Esophagus squamous epithelium (tissue), 4 donors: Measurements from ENCODE around the gene PKP3.

Experiments used
- CTCF ChIP-seq, 6 experiments: fragments of 450-650 bp in 4 of 6; fragments of 200-600 bp in 2 of 6; sonication (generic) in 2 of 6; IDR thresholded peaks; one replicate each; pipeline ENCODE4 v1.5.1; 2016 to 2019; ENCODE audit warnings: antibody characterized with exemption in 6 of 6, mild to moderate bottlenecking in 4 of 6, moderate library complexity in 4 of 6
- POLR2A ChIP-seq, 4 donors: fragments of 450-650 bp; IDR thresholded peaks; one replicate each; pipeline ENCODE4 v1.6.1; 2017; ENCODE audit warnings: antibody characterized with exemption in 4 of 4, mild to moderate bottlenecking in 4 of 4, moderate library complexity in 3 of 4

DNA sequence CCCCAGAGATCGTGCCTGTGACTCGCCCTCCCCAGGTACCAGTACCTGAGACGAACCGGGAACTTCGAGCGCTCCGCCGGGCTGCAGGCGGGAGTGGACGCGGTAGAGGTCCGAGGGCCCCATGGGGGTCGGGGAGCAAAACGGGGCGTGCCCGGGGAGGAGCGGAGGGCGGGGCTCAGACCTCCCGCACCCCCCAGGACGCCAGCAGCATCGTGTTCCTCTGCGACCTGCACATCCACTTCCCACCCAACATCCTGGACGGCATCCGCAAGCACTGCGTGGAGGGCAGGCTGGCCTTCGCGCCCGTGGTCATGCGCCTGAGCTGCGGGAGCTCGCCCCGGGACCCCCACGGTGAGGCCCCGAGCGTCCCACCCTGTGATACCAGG, 13.9 kb upstream of the PKP3 start:
- no peak for TF ChIP-seq POLR2A (IDR thresholded peaks at IDR 0.05)
- TF ChIP-seq CTCF (IDR thresholded peaks at IDR 0.05), result no peak
